ENCODE data around the gene AGBL4. TPM values are rescaled to one million over a fixed set of nuclear protein-coding genes. Genes with fewer than 3 reads are reported as not detected.

Gene AGBL4
- total and polyA plus RNA-seq, 2 of the 4 experiments (the other 2 are of a cell fraction), result not detected

- H3K4me3 ChIP-seq (ENCODE audit: insufficient read depth, low read depth, low read length), result no peak overlapping the region
Observed at GRCh38 chr1:49098866-49099265, 924.9 kb downstream of the AGBL4 start.

More at GRCh38 chr1:49098866-49099265, 924.9 kb downstream of the AGBL4 start:
- Histone ChIP-seq H3K27me3 (ENCODE audit: control insufficient read depth, insufficient read depth, low read length) (no peaks in the 10 kb centered on the region), H2BK5ac (ENCODE audit: low read depth, low read length, poor library complexity, severe bottlenecking) (no peak overlapping the region), H3K23ac (ENCODE audit: low read depth, low read length) (no peak overlapping the region), H2BK20ac (ENCODE audit: low read depth, low read length) (no peak overlapping the region), H3K56ac (ENCODE audit: extremely low read depth, insufficient read depth, low read length) (no peak overlapping the region), H2BK120ac (ENCODE audit: low read depth, low read length) (no peak overlapping the region), H3K18ac (ENCODE audit: low read depth, low read length) (no peak overlapping the region), H4K91ac (ENCODE audit: insufficient read depth, low read depth, low read length) (no peak overlapping the region), H3K27ac (ENCODE audit: insufficient read depth, low read length) (no peak overlapping the region), H3K79me1 (ENCODE audit: low read depth in 1 of 2, low read length in 2 of 2) (no peaks in the 10 kb centered on the region), H3K9me1 (ENCODE audit: insufficient read depth, low read length) (no peaks in the 10 kb centered on the region), H2AFZ (replicated peaks; ENCODE audit: low read length, poor library complexity) (no peak overlapping the region), H3K9ac (ENCODE audit: low read depth, low read length) (no peak overlapping the region), H3K4me1 (ENCODE audit: control insufficient read depth, insufficient read depth, low read length) (no peaks in the 10 kb centered on the region), H3K14ac (replicated peaks; ENCODE audit: low read depth, low read length) (no peak overlapping the region), H3K4me2 (ENCODE audit: low read depth, low read length) (no peak overlapping the region), H2BK15ac (ENCODE audit: low read depth, low read length) (no peak overlapping the region), H4K8ac (ENCODE audit: low read depth in 2 of 2, low read length in 2 of 2) (no peak overlapping the region), H4K5ac (ENCODE audit: low read depth, low read length) (no peak overlapping the region), H4K20me1 (ENCODE audit: insufficient read depth, low read length) (no peaks in the 10 kb centered on the region), H3K4ac (ENCODE audit: low read depth, low read length) (no peak overlapping the region), H3K9me3 (ENCODE audit: control insufficient read depth, insufficient read depth, low read length) (peaks cover 15% of the 10 kb centered on the region), H3K36me3 (ENCODE audit: control insufficient read depth, insufficient read depth, low read length) (no peaks in the 10 kb centered on the region), H2AK9ac (replicated peaks; ENCODE audit: low read depth, low read length, poor library complexity) (no peak overlapping the region), H2AK5ac (ENCODE audit: low read depth, low read length) (no peak overlapping the region)
- TF ChIP-seq MAZ (IDR thresholded peaks at IDR 0.05; ENCODE audit: borderline replicate concordance, low read depth, low read length) (no peak), RFX5 (IDR thresholded peaks at IDR 0.05; ENCODE audit: low read depth, low read length) (no peak), RAD21 (IDR thresholded peaks at IDR 0.05; ENCODE audit: low read length) (no peak), MXI1 (IDR thresholded peaks at IDR 0.05; ENCODE audit: borderline replicate concordance, low read depth, low read length) (no peak), MAFK (IDR thresholded peaks at IDR 0.05; ENCODE audit: low read depth, low read length) (no peak), NFE2L2 (IDR thresholded peaks at IDR 0.05; ENCODE audit: low read depth, low read length) (no peak), BHLHE40 (IDR thresholded peaks at IDR 0.05; ENCODE audit: low read depth, low read length) (no peak), POLR2A (IDR thresholded peaks at IDR 0.05; ENCODE audit: low read depth, low read length) (no peak), RCOR1 (IDR thresholded peaks at IDR 0.05; ENCODE audit: insufficient replicate concordance, low read length) (no peak), CEBPB (IDR thresholded peaks at IDR 0.05; ENCODE audit: low read depth, low read length) (no peak), CTCF (conservative IDR thresholded peaks at IDR 0.05; ENCODE audit: low read depth, low read length) (no peak), FOS (IDR thresholded peaks at IDR 0.05; ENCODE audit: low read depth, low read length) (no peak), CHD1 (IDR thresholded peaks at IDR 0.05; ENCODE audit: low read depth, low read length) (no peak)
- TF ChIP-seq, protein P1, sequence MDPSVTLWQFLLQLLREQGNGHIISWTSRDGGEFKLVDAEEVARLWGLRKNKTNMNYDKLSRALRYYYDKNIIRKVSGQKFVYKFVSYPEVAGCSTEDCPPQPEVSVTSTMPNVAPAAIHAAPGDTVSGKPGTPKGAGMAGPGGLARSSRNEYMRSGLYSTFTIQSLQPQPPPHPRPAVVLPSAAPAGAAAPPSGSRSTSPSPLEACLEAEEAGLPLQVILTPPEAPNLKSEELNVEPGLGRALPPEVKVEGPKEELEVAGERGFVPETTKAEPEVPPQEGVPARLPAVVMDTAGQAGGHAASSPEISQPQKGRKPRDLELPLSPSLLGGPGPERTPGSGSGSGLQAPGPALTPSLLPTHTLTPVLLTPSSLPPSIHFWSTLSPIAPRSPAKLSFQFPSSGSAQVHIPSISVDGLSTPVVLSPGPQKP (IDR thresholded peaks at IDR 0.05; ENCODE audit: borderline replicate concordance, low read depth, low read length), result no peak
- TF ChIP-seq, protein P2, sequence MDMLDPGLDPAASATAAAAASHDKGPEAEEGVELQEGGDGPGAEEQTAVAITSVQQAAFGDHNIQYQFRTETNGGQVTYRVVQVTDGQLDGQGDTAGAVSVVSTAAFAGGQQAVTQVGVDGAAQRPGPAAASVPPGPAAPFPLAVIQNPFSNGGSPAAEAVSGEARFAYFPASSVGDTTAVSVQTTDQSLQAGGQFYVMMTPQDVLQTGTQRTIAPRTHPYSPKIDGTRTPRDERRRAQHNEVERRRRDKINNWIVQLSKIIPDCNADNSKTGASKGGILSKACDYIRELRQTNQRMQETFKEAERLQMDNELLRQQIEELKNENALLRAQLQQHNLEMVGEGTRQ (IDR thresholded peaks at IDR 0.05; ENCODE audit: low read depth, low read length), result no peak
- POLR2A ChIA-PET (ENCODE audit: unreplicated experiment), result no interaction called here
- no peak for ATAC-seq (ENCODE audit: low read depth)
- dilution Hi-C loops (cut with HindIII; ENCODE audit: low sequenced_read_pairs, unreplicated experiment), result no loop called here
- in situ Hi-C loops (cut with MboI; ENCODE audit: low sequenced_read_pairs), result no loop called here
- no peak for DNase-seq
- intact Hi-C loops (cut with micrococcal nuclease), result no loop called here
- no CpG with 5 or more reads among the region's 5 CpGs for WGBS, 2 experiments (ENCODE audit: extremely low coverage in 2 of 2, insufficient read length in 1 of 2)
- BruUV-seq (replicated peaks), result no TSS peak
- CTCF ChIA-PET, result no interaction called here
